ENCODE data around the gene ARHGEF4.

Gene ARHGEF4

GRCh38 chr2:130850788-130851623 lies 14.3 kb downstream of the ARHGEF4 start:
- DNase-seq: no peak

GRCh38 chr2:130851624-130852382 lies 15.1 kb downstream of the ARHGEF4 start:
- DNase-seq: no peak

DNA sequence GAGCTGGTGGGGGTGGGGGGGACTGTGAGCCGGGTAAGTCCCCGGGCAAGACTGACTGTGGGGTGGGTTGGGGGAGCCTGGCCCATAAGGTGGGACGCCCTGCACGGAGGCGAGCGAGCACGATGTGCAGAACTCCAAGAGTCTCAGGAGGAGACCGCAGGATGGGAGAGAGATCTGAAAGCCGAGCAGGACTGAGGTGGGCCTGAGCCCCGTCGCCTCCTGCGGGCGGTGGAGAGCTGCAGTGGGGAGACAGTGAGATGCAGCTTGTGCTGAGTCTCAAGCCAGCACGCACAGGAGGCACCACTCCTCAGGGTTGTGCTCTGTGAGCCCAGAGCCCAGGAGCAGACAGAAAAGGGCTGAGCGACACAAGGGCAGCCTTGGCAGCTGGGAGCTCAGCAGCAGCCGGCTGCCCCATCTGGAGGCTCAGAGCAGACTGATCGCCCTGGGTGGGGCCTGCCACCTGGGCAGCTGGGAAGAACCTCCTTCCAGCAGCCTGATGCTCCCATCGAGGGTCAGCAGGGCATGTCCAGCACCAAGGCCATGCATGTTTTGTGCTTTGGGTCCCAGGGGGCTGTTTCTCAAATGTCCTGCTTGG lies 15.9 kb downstream of the ARHGEF4 start:
- DNase-seq: no peak

- DNase-seq: no peak
Measured at GRCh38 chr2:130853391-130853790, 16.7 kb downstream of the ARHGEF4 start.

- no peak for DNase-seq
Measured at GRCh38 chr2:130854301-130854700, 17.6 kb downstream of the ARHGEF4 start.

GRCh38 chr2:130864830-130865800 lies 28.4 kb downstream of the ARHGEF4 start:
- no peak for DNase-seq

DNA sequence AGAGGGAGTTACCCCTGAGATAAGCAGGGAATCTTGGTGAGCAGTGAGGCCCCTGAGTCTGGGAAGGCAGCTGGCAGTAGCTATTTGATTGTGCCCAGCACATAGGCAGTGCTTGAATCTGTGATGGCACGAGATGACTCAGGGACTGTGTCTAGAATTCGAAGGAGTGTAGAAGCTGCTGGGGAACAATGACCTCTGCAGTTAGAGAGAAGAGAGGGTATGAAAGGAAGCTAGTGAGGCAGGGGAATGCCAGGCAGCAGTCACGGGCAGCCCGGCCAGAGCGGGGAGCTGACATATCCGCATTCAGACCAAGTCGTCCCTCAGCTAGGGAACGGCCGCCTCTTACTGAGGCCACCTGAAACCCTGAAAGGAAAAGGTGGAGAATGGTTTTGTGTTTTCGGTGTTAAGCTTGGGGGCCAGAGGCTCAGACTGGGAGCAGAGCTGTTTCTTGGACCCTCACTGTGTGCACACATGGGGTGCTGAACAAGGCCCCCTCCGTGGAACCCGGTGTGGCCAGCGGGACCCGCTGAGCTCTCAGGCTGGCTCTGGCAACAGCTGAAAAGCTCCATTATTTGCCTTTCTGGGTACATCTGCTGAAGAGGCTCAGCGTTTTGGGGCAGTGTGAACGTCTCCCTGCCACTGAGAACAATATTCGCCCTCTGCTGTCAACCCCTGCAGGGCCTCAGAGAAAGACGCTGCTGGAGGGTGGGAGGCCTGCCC lies 32.9 kb downstream of the ARHGEF4 start:
- peak in 49 of 56 donors; percentile 32 to 87 (median 68) for DNase-seq

DNA sequence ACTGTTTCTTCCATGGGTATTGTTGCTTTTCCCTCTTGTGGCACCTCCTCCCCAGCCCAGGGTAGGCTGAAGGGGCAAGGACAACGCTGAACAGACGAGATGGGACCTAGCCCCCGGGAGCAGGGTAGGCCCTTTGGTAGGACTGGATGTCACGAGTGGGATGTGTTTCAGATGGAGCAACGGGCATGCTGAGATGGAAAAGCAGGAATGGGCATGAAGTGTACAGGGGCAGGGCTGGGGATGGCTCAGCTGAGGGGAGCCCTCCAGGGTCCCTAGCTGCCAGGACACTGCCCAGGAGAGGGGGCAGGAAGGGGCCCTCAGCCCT lies 33.4 kb downstream of the ARHGEF4 start:
- peak in 2 of 56 donors; percentile 59 to 63 for DNase-seq

GRCh38 chr2:130870779-130871178 lies 34.1 kb downstream of the ARHGEF4 start:
- DNase-seq: no peak

DNA sequence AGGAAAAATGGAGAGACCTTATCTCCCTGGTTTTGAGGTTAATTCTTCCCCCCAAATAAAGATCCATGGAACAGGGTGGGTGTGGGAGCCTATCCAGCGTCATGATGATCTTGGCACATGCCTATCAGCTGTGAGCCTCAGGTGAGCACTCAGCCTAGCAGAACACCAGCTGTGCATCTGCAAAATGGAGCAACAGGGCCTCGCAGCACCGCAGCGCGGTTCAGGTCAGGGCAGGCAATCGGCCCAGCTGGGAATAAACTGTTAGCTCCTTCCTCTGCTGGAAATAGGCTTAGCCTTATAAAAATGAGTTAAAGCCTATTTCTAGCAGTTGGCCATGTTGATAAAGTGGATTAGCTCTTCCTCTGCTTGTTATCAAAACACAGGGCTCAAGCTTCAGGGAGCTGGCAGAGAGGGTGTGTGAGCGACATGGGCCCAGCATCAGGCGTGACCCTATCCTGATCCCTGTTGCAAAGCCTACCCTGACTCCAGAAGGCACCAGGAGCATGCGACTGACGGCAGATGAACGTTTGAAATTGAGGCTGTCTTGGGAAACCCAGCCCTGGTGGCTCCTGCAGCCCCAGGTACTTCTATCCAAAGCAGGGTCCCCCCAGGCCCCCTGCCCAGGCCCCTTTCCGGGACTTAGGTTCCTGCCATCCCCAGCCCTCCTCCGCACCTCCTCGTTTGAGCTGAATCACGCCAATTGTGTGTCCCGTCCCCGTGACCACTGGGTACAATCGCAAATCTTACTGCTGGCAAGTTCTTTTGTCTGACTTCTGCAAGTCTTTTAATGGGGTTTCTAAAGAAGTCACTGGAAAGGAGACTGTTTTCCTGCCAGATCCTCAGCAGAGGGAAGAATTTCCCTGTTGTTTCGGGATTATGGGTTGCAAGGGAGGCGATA lies 35.4 kb downstream of the ARHGEF4 start:
- peak in 4 of 56 donors; percentile 5 to 44 (median 25) for DNase-seq

- no peak for DNase-seq
Measured at GRCh38 chr2:130872741-130873125, 36.0 kb downstream of the ARHGEF4 start.

DNA sequence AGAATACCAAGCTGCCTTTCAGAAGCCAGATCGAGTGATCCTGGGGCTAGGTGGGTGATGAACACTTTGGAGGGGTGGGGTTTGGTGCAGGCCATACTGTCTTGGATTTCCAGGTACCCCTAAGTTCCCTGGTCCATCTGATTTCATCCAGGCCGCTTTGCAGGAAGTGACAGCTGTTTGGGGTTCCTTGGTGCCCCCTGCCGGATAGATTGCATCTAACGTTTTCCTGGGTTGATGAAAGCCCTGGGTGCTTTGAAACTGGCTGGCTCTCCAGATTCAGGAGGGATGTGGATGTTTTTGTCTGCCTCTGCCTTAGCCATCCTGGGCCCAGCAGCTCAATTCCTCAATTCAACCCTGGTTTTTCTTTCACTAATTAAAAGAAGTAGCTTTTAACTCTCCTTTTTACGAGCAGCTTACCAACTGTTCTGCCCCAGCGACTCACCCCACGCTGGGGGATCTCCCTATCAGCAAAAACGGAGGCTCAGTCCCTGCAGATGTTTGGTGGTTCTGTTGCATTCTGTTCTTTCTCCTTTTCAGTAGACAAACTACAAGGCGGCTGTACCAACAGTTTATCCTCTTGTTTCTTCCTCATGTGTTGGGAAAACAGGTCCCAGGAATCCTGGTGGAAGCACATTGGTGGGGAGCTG lies 37.1 kb downstream of the ARHGEF4 start:
- DNase-seq: peak in 53 of 56 donors; percentile 13 to 92 (median 67)

DNA sequence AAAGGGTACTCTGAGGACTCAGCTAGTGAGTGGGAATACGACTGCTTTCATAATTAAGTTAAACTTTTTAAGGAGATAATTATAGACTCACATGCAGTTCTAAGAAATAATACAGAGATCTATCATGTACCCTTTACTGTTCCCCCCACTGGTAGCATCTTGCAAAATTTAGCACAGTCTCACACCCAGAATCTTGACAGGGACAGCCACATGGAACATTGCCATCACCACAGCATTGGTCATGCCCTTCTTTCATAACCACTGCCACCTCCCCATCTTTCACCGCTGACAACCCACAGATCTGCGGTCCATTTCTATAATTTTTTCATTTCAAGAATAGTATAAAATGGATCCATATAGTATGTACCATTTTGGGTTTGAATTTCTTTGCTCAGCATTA lies 37.8 kb downstream of the ARHGEF4 start:
- no peak for DNase-seq

- DNase-seq: no peak
Measured at GRCh38 chr2:130875935-130876334, 39.2 kb downstream of the ARHGEF4 start.

DNA sequence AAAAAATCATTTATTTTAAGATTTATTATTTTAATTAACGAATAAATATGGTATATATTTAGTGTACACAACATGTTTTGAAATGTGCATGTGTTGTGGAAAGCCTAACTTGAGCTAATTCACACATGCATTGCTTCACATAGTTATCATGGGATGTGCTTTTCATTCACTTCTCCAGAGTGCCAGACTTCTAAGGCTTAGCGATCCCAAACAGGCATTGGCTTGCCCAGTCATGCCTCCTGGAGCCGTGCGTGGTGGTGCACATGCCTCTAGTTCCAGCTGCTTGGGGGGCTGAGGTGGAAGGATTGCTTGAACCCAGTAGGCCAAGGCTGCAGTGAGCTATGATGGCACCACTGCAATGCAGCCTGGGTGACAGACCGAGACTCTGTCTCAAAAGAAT lies 40.5 kb downstream of the ARHGEF4 start:
- no peak for DNase-seq

- peak in 25 of 56 donors; percentile 10 to 78 (median 32) for DNase-seq
Measured at GRCh38 chr2:130878316-130878715, 41.6 kb downstream of the ARHGEF4 start.

DNA sequence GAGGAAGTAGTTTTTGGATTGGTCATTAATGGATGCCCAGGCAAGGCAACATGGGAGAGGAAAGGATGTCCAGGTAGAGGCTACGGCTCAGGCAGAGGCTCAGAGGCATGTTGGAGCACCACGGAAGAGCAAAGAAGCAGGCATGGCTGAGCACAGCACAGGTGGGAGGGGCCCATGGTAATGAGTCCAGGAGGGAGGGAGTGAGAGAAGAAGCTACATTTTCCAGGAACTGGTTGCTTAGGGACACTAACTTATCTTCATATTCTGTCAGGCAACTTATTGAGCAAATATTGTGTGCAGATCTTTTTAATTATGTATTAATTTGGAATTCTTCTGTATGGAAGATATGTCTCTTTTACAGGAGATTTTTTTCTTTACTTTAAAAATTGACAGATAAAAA lies 42.2 kb downstream of the ARHGEF4 start:
- DNase-seq: no peak

DNA sequence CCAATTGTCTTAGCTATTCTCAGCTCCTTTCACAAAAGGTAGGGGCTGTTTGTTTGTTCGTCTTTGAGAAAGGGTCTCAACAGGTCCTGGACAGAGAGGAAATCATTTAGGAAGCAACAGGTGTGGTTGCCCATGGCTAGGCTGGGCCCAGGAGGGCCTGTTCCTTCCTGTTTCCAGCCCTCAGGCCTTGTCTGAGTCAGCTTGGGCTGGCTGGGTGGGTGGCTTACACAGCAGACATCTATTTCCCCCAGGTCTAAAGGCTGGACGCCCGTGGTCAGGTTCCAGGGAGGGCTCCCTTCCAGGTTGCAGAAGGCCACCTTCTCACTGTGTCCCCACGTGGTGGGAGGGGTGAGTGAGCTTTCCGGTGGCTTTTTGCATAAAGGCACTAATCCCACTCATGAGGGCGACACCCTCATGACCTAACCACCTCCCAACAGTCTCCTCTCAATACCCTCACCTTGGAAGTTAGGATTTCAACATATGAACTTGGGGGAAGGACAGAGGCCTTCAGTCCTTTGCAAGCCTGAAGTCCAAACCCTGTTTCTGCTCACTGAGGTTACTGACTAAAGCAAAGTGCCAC lies 45.5 kb downstream of the ARHGEF4 start:
- no peak for DNase-seq
